Bone marrow (tissue), 2 donors: ENCODE data around the gene LRRC14B.
"Not testable (repeated sequence)": the region's sequence is repeated elsewhere in the genome, so short reads cannot be mapped to it uniquely, and the experiment has no call there.

Experiments used
- DNase-seq, 2 donors: peaks; one replicate each; lab custom pipeline; 2025; lab: John Stamatoyannopoulos, UW

LRRC14B gene

DNA sequence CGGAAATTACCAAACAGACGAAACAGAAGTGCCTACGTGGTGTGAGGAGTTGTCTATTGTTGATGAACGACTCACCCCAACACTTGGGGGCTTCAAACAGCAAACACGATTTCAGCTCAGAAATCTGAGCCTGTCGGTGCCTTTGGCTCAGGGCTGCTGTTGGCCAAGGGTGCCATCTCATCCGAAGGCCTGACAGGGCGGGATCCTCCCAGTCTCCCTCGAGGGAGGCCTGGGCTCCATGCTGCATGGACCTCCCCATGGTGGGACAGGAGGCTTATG lies 1.3 kb downstream of the LRRC14B start:
- no peak for DNase-seq

DNA sequence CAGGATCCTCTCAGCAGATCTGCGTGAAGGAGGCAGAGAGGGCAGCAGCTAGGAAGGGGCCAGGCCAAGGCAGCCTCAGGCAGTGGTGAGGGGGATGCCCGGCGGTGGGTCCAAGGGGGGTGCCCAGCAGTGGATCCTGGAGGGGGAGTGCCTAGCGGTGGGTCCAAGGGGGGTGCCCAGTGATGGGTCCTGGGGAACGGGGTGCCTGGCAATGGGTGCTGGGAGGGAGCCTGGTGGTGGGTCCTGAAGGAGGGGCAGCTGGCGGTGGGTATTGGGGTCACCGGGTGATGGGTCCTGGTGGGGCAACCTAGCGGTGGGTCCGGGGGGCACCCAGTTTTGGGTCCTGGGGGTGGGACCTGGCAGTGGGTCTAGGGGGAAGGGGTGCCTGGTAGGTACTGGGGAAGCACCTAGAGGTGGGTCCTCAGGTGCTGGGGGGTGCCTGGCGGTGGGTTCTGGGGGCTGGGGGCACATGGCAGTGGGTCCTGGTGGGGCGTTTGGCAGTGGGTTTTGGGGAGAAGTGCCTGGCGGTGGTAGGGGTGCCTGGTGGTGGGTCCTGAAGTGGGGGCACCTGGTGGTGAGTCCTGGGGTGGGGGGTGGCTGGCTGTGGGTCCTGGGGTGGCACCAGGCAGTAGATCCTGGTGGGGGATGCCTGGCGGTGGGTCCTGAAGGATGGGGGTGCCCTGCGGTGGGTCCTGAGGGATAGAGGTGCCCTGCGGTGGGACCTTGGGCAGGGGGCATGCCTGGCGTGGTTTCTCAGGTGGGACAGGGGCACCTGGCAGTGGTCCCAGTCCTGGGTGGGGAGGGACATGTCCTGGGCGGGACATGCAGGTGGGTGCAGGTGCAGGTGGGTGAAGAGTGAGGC lies 1.9 kb downstream of the LRRC14B start:
- no peak for DNase-seq

DNA sequence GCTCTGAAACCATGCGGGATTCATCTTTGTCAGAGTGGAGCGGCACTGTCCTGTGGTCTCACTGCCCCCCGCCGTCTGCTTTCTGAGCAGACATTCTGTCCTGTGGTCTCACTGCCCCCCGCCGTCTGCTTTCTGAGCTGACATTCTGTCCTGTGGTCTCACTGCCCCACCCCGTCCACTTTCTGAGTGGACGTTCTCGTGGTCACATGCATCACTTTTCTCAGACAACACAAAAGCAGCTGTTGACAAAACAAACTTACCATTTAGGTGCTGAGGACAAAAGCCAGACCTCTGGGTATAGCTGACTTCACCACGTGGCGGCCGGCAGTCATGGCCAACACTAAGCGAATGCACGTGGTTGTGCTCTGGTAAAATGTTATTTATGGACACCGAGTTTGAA lies 2.8 kb downstream of the LRRC14B start:
- no peak for DNase-seq

DNA sequence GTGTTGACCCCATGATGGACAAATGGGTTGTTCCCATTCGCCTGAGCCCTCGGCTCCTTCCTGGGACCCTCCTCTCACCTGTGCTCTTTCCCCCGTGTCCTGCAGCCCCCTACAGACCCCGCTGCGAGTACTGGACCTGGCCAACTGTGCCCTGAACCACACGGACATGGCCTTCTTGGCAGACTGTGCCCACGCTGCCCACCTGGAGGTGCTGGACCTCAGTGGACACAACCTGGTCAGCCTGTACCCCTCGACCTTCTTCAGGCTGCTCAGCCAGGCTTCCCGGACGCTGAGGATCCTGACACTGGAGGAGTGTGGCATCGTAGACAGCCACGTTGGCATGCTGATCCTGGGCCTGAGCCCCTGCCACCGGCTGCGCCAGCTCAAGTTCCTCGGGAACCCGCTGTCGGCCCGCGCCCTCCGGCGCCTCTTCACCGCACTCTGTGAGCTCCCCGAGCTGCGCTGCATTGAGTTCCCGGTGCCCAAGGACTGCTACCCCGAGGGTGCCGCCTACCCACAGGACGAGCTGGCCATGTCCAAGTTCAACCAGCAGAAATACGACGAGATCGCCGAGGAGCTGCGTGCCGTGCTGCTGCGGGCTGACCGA lies 3.4 kb downstream of the LRRC14B start:
- DNase-seq = no peak

DNA sequence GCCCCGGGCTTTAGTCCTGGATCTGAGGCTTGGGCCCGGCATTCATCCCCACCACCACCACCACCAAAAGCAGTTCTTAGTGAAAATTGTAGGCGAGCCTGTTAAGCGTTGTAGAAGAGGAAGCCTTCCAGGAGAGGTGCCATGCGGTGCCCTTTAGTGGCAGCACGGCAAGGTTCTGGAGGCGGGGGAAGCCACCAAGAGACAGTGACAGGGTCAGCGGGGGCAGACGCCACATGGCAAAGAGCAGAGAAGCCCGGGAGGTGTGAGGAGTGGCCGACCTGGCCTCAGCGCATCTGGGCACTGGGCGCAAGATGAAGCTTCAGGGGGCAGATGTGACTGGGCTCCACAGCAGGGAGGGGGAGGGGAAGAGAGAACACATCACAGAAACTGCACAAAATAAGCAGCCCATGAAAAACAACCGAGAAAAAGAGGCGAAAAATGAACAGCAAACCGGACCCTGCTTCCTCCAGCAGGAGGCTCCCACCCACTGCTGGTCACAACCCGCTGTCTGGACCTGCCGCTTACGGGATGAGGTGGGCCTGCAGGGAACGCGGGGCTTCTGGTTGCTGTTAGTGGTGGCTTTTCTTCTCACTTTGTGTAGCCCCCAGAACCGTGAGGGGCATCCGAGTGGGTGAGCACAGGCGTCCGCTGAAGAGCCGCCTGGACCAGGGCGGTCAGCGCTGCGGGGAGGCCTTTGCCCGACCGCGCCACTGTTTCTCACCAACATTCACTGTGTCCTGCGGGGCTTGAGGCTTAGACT lies 4.3 kb downstream of the LRRC14B start:
- DNase-seq = no peak

DNA sequence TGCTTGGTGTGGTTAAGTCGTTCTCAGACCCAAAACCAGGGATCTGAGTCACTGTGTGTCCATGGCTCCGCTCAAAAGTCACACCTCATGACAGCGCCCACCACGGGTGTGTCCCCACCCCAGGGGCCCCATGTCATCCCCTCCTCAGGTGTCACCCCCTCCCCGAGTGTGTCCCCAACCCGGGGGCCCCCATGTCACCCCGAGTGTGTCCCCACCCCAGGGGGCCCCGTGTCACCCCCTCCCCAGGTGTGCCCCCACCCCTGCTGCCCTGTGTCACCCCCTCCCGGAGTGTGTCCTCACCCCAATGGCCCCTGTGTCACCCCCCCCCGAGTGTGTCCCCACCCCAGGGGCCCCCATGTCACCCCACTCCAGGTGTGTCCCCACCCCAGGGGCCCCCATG lies 5.1 kb downstream of the LRRC14B start:
- no peak for DNase-seq

DNA sequence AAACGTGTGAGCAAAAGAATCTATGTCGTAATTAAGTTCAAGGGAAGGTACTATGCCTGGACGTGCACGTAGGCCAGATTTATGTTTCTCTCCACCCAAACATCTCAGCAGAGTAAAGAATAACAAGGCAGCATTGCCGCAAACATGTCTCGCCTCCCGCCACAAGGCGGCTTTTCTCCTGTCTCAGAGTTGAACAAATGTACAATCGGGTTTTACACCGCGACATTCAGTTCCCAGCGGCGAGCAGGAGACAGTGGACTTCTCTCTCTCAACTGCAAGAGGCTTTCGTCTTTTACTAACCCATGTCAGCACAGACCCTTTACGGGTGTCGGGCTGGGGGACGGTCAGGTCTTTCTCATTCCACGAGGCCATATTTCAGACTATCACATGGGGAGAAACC lies 5.7 kb downstream of the LRRC14B start:
- DNase-seq = not testable (repeated sequence)

DNA sequence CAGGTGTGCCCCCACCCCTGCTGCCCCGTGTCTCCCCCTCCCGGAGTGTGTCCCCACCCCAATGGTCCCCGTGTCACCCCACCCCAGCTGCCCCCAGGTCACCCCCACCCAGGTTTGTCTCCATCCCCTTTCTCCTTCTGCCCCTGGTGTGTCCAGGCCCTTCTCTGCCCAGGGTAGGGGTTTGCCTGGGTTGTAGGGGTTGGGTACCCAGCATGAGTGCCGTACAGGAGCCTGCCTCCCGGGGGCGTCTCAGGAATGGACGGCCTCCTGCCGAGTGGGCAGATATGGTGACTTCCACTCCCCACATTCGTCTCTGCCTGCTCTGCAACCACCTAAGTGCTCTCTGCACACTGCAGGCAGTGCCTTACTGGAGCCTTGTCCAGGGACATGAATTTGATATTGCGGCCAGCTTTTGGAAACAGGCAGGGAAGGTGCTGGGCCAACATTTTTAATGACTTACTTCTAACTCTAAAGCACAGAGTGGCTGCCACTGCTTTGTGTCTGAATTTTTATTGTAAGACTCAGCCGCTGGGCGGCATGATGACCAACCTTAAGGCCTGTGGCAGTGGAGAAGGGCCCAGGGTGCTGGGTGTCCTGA lies 6.7 kb downstream of the LRRC14B start:
- DNase-seq = no peak

DNA sequence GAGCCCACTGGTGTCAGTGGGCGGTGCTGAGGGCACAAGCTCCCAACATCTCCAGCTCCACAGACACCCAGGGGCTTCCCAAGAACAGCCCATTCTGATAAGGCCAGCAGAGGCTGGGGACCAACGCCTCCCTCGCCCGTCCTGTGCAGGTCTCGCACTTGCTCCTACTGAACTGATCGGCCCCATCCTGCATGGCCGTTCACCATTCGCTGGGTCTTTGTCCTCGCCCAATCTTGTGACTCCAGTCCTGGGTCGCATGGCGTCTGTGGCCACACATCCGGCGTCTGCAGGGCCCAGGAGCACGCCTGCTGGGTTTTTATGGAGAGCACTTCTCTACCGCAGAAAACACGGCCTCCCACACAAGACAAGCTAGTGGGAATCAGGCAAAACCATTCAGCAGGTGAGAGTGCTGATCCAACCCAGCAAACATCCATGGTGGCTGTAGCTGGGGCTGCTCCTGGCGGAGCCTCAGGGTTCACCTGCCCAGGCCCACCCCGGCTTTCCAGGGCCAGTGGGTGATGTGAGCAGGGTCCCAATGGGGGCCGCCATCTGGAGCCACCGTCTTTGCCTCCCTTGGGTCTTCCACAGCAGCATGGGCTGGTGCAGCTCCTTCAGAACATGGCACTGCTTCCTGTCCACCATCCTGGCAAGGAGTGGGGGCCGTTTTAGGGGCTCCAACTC lies 7.4 kb downstream of the LRRC14B start:
- no peak for DNase-seq

DNA sequence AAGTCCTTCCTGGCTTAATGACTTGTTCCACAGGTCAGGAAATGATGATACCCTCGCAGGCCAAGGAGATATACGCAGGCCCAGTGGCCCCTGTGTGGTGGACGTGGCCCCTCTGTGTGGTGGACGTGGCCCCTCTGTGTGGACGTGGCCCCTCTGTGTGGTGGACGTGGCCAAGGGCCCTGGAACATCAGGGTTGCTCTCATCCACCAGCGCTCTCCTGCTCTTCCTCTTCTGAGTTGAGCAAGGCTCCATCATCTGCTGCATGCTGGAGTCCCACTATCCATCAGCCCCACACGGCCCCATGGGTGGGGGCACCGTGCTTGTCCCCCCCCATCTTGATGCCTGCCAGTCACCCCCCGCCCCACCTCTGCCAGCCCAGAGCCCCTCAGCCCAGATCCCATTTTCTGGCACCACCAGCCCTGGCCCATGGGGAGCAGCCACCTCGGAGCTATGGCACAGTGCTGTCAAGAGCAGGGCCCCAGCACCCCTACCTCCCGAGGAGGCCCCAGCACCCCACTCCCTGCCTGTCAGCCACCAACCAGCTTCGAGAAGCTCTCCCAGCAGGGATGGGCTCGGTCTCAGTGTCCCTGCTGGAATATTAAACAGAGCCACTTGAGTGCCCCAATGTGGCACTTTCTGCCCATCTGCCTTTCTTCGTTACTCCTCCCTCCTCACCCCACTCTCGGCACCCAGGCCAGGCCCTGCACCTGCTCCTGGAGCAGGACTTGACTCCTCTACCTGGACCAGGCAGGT lies 8.1 kb downstream of the LRRC14B start:
- no peak for DNase-seq

DNA sequence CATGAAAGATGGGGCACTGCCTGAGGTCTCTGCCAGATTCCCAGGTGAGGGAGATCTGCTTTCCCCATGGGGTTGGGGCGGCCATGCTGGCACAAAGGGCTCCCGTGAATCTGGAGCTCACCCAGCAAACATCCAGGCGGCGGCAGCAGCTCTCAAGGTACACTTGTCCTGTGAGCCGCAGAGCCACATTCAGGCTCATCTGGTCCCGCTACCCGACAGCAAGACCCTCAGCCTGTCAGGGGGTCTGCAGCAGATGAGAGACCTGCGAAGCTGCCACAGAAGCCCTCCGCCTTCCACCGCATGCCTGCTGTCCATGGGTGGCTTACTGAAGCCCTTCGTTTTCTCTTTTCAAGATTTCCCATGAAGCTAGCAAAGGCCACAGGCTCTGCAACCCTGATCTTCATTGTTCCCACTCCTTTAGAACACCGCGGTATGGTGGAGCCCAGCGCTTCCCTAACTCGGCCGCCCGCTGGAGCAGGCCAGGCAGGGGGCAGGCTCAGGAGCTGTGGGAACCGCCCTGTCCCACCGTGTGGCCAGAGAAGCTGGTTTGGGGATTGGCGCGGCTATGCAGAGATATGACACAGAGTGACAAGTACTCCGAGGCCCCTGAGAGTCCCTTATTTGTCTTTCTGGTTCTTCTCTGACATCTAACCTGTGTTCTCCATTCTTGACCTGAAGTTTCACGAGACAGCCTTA lies 8.8 kb downstream of the LRRC14B start:
- no peak for DNase-seq

DNA sequence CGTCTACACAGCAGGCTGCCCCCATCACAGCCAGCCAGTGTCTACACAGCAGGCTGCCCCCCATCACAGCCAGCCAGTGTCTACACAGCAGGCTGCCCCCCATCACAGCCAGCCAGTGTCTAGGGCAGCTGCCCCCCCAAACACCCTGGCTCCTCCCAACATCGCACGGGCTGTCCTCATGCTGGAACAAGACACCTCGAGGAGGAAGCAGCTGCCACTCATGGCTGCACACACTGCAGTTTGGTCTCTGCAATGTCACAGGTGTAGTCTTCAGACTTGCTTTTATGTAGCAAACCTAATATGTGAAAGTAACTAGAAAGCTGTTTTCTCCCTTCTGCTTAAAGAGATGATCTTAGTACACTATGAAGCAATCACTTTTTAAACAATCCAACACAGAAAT lies 9.7 kb downstream of the LRRC14B start:
- DNase-seq = no peak

DNA sequence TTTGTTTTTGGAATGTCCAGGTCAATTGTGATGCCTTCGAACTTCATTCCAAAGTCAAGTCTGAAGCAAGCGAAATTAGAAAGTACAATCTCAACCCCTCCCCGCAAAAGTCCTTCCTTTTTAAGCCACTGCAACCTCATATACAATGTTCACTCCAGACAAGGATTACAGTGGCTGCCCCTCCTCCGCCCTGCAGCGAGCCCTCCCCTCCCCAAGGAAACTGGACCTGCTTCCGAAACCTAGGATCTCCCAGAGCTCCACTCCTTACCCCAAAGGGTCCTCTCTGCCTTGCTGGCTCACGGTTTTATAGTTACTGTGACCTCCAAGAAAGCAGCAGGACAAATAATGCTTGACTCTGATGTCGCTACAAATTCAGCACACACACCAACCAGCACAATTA lies 10.4 kb downstream of the LRRC14B start:
- no peak for DNase-seq

DNA sequence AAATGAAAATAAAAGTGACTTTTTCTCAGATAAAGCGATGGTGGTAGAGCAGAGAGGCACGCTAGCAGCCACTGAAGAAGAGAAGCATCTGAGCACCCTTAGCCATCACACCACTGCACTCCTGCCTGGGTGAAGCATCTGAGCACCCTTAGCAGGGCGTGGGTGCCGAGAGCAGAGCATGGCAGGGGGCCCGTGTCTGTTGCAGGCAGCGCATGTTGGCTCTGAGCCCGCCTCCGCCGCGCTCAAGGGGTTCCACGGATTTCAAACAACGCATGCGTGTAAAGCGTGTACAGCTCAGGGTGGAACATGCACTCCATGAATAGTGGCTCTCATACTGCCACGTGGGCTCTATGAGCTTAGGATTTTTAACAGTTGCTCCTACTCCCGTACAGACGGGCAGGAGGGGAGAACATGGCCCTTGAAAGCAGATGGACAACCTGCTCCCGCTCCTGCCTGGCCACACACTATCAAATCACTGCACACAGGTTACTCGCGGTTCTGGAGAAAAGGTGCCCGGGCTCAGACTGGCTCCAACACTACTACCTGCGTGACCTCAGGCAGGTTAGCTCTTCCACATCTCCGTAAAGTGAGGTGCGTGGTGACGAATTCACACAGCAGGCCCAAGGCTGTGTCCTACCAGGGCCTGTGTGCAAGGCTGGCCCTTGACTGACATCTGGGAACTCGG lies 12.1 kb downstream of the LRRC14B start:
- no peak for DNase-seq

DNA sequence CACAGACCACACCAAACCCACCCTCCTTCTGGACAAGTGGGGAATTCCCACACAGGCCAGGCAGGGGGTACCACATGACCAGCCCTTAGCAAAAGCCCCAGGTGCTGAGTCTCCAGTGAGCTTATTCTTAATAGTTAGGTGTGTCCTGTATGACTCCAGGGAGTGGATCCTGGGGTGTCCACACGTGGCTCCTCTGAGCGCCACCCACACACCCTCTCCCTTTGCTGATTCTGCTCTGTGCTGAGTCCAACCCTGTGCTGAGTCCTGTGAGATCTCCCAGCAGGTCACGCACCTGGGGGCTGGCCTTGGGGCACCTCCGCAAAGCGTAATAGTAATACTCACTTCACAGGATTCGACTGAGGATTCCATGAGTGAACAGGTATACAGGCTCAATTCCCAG lies 12.7 kb downstream of the LRRC14B start:
- DNase-seq = no peak

DNA sequence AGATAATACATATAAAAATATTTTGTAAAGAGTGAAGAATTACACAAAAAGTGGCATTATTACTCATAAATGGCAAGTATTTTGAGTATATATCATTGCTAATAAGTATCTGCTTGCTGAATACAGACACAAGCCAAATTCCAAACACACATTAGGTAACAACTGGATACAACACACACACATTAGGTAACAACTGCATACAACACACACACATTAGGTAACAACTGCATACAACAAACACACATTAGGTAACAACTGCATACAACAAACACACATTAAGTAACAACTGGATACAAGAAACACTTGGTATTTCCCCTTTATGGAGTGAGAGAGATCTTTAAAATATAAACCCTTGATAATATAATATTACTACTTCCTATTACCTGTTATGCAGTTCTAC lies 13.2 kb downstream of the LRRC14B start:
- no peak for DNase-seq

DNA sequence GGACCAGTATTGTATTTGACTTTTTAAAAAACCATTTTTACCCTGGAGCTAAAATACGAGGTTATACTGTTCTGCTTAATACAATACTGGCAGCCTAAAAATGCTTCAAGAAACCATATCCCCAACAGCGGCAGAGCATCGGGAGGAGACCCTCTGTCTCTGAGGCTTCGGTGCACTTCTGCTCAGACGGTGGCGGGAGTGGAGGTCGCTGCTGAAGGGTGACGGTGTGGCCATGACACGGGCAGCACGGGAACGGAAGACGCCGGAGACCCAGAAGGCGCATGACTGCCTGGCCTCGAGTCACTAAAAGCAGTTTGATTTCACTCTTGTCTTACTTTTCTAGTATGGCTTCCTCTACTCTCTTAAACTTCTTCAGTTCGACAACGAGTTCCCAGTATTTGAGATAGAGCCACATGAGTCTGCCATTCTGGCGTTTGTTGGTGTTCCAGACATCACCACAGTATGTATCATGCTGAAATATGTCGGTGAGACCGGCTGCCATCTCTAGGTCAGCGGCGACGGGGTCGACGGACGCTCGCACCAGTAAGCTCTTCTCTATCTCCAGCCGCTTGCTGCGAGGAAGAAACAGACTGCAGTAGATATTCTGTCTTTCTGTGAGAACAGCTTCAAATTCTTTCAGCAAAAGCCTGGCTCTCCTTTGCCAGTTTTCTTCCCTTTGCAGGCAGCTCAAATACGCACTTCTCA lies 13.8 kb downstream of the LRRC14B start:
- no peak for DNase-seq

DNA sequence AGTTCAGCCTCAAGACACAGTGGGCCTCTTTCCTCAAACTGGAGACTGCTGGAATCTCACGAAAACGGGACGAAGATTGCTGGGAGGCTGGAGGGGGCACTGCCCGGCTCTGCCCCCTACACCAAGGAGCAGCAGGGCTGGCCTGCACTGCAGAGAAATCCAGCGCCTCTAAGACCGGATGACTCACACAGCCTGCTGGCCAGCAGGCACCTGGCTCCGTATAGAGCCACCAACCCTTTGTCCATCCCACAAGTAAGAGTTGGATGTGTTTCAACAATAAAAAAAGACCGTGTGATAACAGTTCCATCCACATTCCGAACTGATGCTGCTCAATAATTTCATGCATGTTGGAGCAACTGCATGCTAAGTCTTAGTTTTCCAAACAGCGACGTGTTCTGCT lies 15.1 kb downstream of the LRRC14B start:
- no peak for DNase-seq

DNA sequence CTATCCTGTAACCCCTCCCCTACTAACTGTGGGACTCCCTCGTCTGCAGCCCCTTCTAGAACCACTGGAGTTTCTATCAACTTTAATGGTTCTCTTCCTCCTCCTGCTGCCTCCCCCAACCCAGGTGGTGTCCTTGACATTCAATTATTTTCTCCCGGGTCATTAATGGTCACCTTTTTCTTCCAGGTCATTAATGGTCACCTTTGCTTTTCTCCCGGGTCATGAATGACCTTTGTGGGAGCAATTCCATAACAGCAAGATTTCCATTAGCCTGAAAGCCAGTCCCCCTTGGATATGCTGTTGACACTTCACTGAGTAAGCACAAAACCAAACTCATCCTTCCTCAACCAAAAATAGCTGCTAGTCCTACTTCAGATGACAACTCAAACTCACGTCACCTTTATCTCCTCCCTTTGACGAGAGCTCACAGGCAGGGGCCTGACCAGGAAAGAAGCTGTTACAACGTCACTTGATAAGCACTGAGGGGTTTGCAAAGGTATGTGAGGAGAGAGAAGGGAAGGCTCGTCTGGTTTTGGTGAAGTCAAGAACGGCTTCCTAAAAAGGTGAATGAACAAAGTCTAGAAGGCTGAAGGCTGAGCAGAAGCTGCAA lies 15.7 kb downstream of the LRRC14B start:
- DNase-seq = no peak
